IPS-20b (cell line): ENCODE results near the gene ANKRD39.
A peak's percentile ranks its signal among the peaks of the same experiment; 100 is the strongest.

Experiments
- H3K27ac ChIP-seq: one replicate; pipeline ENCODE4 v1.5.1; 2013; ENCODE audit warnings: low read length
- H3K27me3 ChIP-seq: 2 replicates; pipeline ENCODE4 v1.6.1; 2013; ENCODE audit warnings: mild to moderate bottlenecking, low read length, inconsistent platforms; ENCODE audit not compliant: insufficient read depth
- H3K36me3 ChIP-seq: 2 replicates; pipeline ENCODE4 v1.6.1; 2013; ENCODE audit warnings: low read depth, mild to moderate bottlenecking, inconsistent platforms, low read length, moderate library complexity; ENCODE audit not compliant: insufficient read depth
- H3K4me1 ChIP-seq: 2 replicates; pipeline ENCODE4 v1.6.1; 2013; ENCODE audit warnings: mild to moderate bottlenecking, control low read depth, inconsistent platforms, low read length, moderate library complexity; ENCODE audit not compliant: insufficient read depth
- H3K4me3 ChIP-seq: 2 replicates; pipeline ENCODE4 v1.5.1; 2013; ENCODE audit warnings: mild to moderate bottlenecking, low read length, inconsistent platforms
- H3K9ac ChIP-seq: 2 replicates; pipeline ENCODE4 v1.6.1; 2013; ENCODE audit warnings: low read depth, mild to moderate bottlenecking, inconsistent platforms, low read length, moderate library complexity
- H3K9me3 ChIP-seq: 2 replicates; pipeline ENCODE4 v1.6.1; 2013; ENCODE audit warnings: mild to moderate bottlenecking, low read depth, low read length, inconsistent platforms; ENCODE audit not compliant: insufficient read depth

Gene ANKRD39

GRCh38 chr2:96857667-96858372, at the start of gene ANKRD39:
Gene ANKRD39 (minus strand): TSS chr2:96858016. CDS start chr2:96857987, 29 bp downstream.
- H3K27me3 ChIP-seq, result no peaks in the 10 kb centered on the region
- peaks cover 7% of the 10 kb centered on the region for H3K4me1 ChIP-seq

GRCh38 chr2:96906729-96907114, 48.9 kb upstream of the ANKRD39 start:
- no peaks in the 10 kb centered on the region for H3K27me3 ChIP-seq
- peak overlapping the region; percentile 15; the same call in 1 of the 2 replicates for H3K4me3 ChIP-seq
- H3K27ac ChIP-seq, result peak overlapping the region; percentile 34
- H3K9me3 ChIP-seq, result no peaks in the 10 kb centered on the region
- peaks cover 7% of the 10 kb centered on the region; the same call in 1 of the 2 replicates for H3K4me1 ChIP-seq
- H3K9ac ChIP-seq, result peak overlapping the region; percentile 2; the same call in 1 of the 2 replicates
- no peaks in the 10 kb centered on the region for H3K36me3 ChIP-seq

More at GRCh38 chr2:96857667-96858372, at the start of gene ANKRD39:
- peaks cover 38% of the 10 kb centered on the region for H3K36me3 ChIP-seq
- H3K4me3 ChIP-seq, result peak within 1 kb of the TSS; percentile 86
- H3K9me3 ChIP-seq, result no peaks in the 10 kb centered on the region
- H3K9ac ChIP-seq, result peak within 1 kb of the TSS; percentile 74; the same call in 1 of the 2 replicates
- no peak within 1 kb of the TSS for H3K27ac ChIP-seq

GRCh38 chr2:96903815-96904214, 46.0 kb upstream of the ANKRD39 start:
- Histone ChIP-seq H3K9me3 (no peaks in the 10 kb centered on the region), H3K27me3 (no peaks in the 10 kb centered on the region), H3K27ac (no peak overlapping the region), H3K36me3 (no peaks in the 10 kb centered on the region), H3K9ac (no peak overlapping the region), H3K4me1 (peaks cover 6% of the 10 kb centered on the region; the same call in 1 of the 2 replicates), H3K4me3 (no peak overlapping the region)

- Histone ChIP-seq H3K27me3 (no peaks in the 10 kb centered on the region), H3K9me3 (no peaks in the 10 kb centered on the region), H3K27ac (no peak overlapping the region), H3K9ac (no peak overlapping the region), H3K4me1 (peaks cover 6% of the 10 kb centered on the region; the same call in 1 of the 2 replicates), H3K36me3 (no peaks in the 10 kb centered on the region), H3K4me3 (no peak overlapping the region)
Measured at GRCh38 chr2:96903318-96903717, 45.5 kb upstream of the ANKRD39 start.

GRCh38 chr2:96900237-96900636, 42.4 kb upstream of the ANKRD39 start:
- Histone ChIP-seq H3K36me3 (no peaks in the 10 kb centered on the region), H3K4me3 (no peak overlapping the region), H3K4me1 (no peaks in the 10 kb centered on the region; the same call in 1 of the 2 replicates), H3K27ac (no peak overlapping the region), H3K9ac (no peak overlapping the region), H3K9me3 (no peaks in the 10 kb centered on the region), H3K27me3 (no peaks in the 10 kb centered on the region)

- Histone ChIP-seq H3K27ac (no peak overlapping the region), H3K4me1 (no peaks in the 10 kb centered on the region; the same call in 1 of the 2 replicates), H3K9ac (no peak overlapping the region), H3K9me3 (no peaks in the 10 kb centered on the region), H3K4me3 (no peak overlapping the region), H3K27me3 (no peaks in the 10 kb centered on the region), H3K36me3 (no peaks in the 10 kb centered on the region)
Measured at GRCh38 chr2:96899413-96899741, 41.6 kb upstream of the ANKRD39 start.

GRCh38 chr2:96898641-96899412, 41.0 kb upstream of the ANKRD39 start:
- H3K36me3 ChIP-seq, result no peaks in the 10 kb centered on the region
- H3K4me3 ChIP-seq, result no peak overlapping the region
- H3K27ac ChIP-seq, result no peak overlapping the region
- H3K4me1 ChIP-seq, result no peaks in the 10 kb centered on the region; the same call in 1 of the 2 replicates
- H3K27me3 ChIP-seq, result no peaks in the 10 kb centered on the region
- no peak overlapping the region for H3K9ac ChIP-seq
- no peaks in the 10 kb centered on the region for H3K9me3 ChIP-seq

GRCh38 chr2:96898135-96898505, 40.3 kb upstream of the ANKRD39 start:
- no peak overlapping the region for H3K4me3 ChIP-seq
- H3K4me1 ChIP-seq, result no peaks in the 10 kb centered on the region; the same call in 1 of the 2 replicates
- H3K9ac ChIP-seq, result no peak overlapping the region
- H3K9me3 ChIP-seq, result no peaks in the 10 kb centered on the region
- no peaks in the 10 kb centered on the region for H3K27me3 ChIP-seq
- H3K27ac ChIP-seq, result no peak overlapping the region
- H3K36me3 ChIP-seq, result no peaks in the 10 kb centered on the region

- Histone ChIP-seq H3K36me3 (no peaks in the 10 kb centered on the region), H3K9ac (no peak overlapping the region), H3K27me3 (no peaks in the 10 kb centered on the region), H3K4me3 (no peak overlapping the region), H3K4me1 (no peaks in the 10 kb centered on the region; the same call in 1 of the 2 replicates), H3K27ac (no peak overlapping the region), H3K9me3 (no peaks in the 10 kb centered on the region)
Measured at GRCh38 chr2:96897491-96898134, 39.8 kb upstream of the ANKRD39 start.

GRCh38 chr2:96895746-96896651, 38.2 kb upstream of the ANKRD39 start:
- Histone ChIP-seq H3K36me3 (no peaks in the 10 kb centered on the region), H3K4me3 (no peak overlapping the region), H3K27me3 (no peaks in the 10 kb centered on the region), H3K27ac (no peak overlapping the region), H3K4me1 (peaks cover 5% of the 10 kb centered on the region; the same call in 1 of the 2 replicates), H3K9me3 (no peaks in the 10 kb centered on the region), H3K9ac (no peak overlapping the region)
